ENCODE measurements around the gene RAC3.

RAC3 gene

GRCh38 chr17:82000803-82001570 lies 30.5 kb upstream of the RAC3 start:
- H3K27ac ChIP-seq (ENCODE audit: low read depth, low read length, poor library complexity, severe bottlenecking) = no peak overlapping the region

GRCh38 chr17:82001571-82002056 lies 29.9 kb upstream of the RAC3 start:
- Histone ChIP-seq H3K79me2 (ENCODE audit: insufficient read depth, low read length) (no peaks in the 10 kb centered on the region), H3K27me3 (ENCODE audit: insufficient read depth, low read length) (no peaks in the 10 kb centered on the region; the same call in 1 of the 2 replicates), H4K20me1 (ENCODE audit: insufficient read depth, low read length) (no peaks in the 10 kb centered on the region), H3K4me1 (ENCODE audit: insufficient read depth, low read length, severe bottlenecking) (no peaks in the 10 kb centered on the region), H3F3A (ENCODE audit: insufficient read depth, low read length) (no peaks in the 10 kb centered on the region), H3K27ac (ENCODE audit: low read depth, low read length, poor library complexity, severe bottlenecking) (no peak overlapping the region), H3K4me2 (ENCODE audit: low read length) (no peak overlapping the region), H2AFZ (ENCODE audit: low read length) (no peak overlapping the region), H3K9me3 (ENCODE audit: low read length) (no peaks in the 10 kb centered on the region), H3K9me2 (ENCODE audit: low read depth, low read length) (no peaks in the 10 kb centered on the region), H3K9ac (ENCODE audit: low read length) (no peak overlapping the region), H3K4me3 (ENCODE audit: low read depth, low read length, poor library complexity, severe bottlenecking) (no peak overlapping the region), H3K36me3 (ENCODE audit: insufficient read depth, low read length) (no peaks in the 10 kb centered on the region)
- TF ChIP-seq EZH2 (IDR thresholded peaks at IDR 0.05; ENCODE audit: borderline replicate concordance, low read length) = no peak
- TF ChIP-seq CTCF (IDR thresholded peaks at IDR 0.05; ENCODE audit: low read length) = no peak

More at GRCh38 chr17:82000803-82001570, 30.5 kb upstream of the RAC3 start:
- no peaks in the 10 kb centered on the region; the same call in 1 of the 2 replicates for H3K27me3 ChIP-seq (ENCODE audit: insufficient read depth, low read length)
- no peak overlapping the region for H2AFZ ChIP-seq (ENCODE audit: low read length)
- no peaks in the 10 kb centered on the region for H3K4me1 ChIP-seq (ENCODE audit: insufficient read depth, low read length, severe bottlenecking)
- no peaks in the 10 kb centered on the region for H3K9me2 ChIP-seq (ENCODE audit: low read depth, low read length)
- H3K36me3 ChIP-seq (ENCODE audit: insufficient read depth, low read length) = no peaks in the 10 kb centered on the region
- no peak overlapping the region for H3K9ac ChIP-seq (ENCODE audit: low read length)
- no peaks in the 10 kb centered on the region for H3K9me3 ChIP-seq (ENCODE audit: low read length)
- H3F3A ChIP-seq (ENCODE audit: insufficient read depth, low read length) = no peaks in the 10 kb centered on the region
- H4K20me1 ChIP-seq (ENCODE audit: insufficient read depth, low read length) = no peaks in the 10 kb centered on the region
- TF ChIP-seq CTCF (IDR thresholded peaks at IDR 0.05; ENCODE audit: low read length) (no peak), EZH2 (IDR thresholded peaks at IDR 0.05; ENCODE audit: borderline replicate concordance, low read length) (no peak)
- H3K4me2 ChIP-seq (ENCODE audit: low read length) = no peak overlapping the region
- H3K4me3 ChIP-seq (ENCODE audit: low read depth, low read length, poor library complexity, severe bottlenecking) = no peak overlapping the region
- H3K79me2 ChIP-seq (ENCODE audit: insufficient read depth, low read length) = no peaks in the 10 kb centered on the region

GRCh38 chr17:82003411-82004381 lies 27.8 kb upstream of the RAC3 start:
- H3K9ac ChIP-seq (ENCODE audit: low read length) = no peak overlapping the region
- no peaks in the 10 kb centered on the region; the same call in 1 of the 2 replicates for H3K27me3 ChIP-seq (ENCODE audit: insufficient read depth, low read length)
- H3K4me3 ChIP-seq (ENCODE audit: low read depth, low read length, poor library complexity, severe bottlenecking) = no peak overlapping the region
- no peak overlapping the region for H3K4me2 ChIP-seq (ENCODE audit: low read length)
- H3K79me2 ChIP-seq (ENCODE audit: insufficient read depth, low read length) = no peaks in the 10 kb centered on the region
- TF ChIP-seq CTCF (IDR thresholded peaks at IDR 0.05; ENCODE audit: low read length) (no peak), EZH2 (IDR thresholded peaks at IDR 0.05; ENCODE audit: borderline replicate concordance, low read length) (no peak)
- H3K27ac ChIP-seq (ENCODE audit: low read depth, low read length, poor library complexity, severe bottlenecking) = no peak overlapping the region
- no peaks in the 10 kb centered on the region for H4K20me1 ChIP-seq (ENCODE audit: insufficient read depth, low read length)
- no peaks in the 10 kb centered on the region for H3K9me3 ChIP-seq (ENCODE audit: low read length)
- no peaks in the 10 kb centered on the region for H3K4me1 ChIP-seq (ENCODE audit: insufficient read depth, low read length, severe bottlenecking)
- no peaks in the 10 kb centered on the region for H3K9me2 ChIP-seq (ENCODE audit: low read depth, low read length)
- no peak overlapping the region for H2AFZ ChIP-seq (ENCODE audit: low read length)
- H3K36me3 ChIP-seq (ENCODE audit: insufficient read depth, low read length) = no peaks in the 10 kb centered on the region
- no peaks in the 10 kb centered on the region for H3F3A ChIP-seq (ENCODE audit: insufficient read depth, low read length)

Measured in OCI-LY1 (cell line).